DOHH2 (cell line): ENCODE measurements around the gene RAB20.

Experiments used
- CTCF ChIP-seq: fragments of 200-600 bp; sonication (generic); IDR thresholded peaks from one replicate; pipeline ENCODE4 v1.5.1; 2014; ENCODE audit warnings: antibody characterized with exemption, mild to moderate bottlenecking, low read depth, low read length; ENCODE audit not compliant: poor library complexity, severe bottlenecking
- EZH2phosphoT487 ChIP-seq: fragments of 200-600 bp; sonication (generic); IDR thresholded peaks from 2 replicates; pipeline ENCODE4 v1.6.1; 2017; ENCODE audit warnings: borderline replicate concordance, mild to moderate bottlenecking, antibody characterized with exemption, low read length, moderate library complexity, mixed read lengths

DNA sequence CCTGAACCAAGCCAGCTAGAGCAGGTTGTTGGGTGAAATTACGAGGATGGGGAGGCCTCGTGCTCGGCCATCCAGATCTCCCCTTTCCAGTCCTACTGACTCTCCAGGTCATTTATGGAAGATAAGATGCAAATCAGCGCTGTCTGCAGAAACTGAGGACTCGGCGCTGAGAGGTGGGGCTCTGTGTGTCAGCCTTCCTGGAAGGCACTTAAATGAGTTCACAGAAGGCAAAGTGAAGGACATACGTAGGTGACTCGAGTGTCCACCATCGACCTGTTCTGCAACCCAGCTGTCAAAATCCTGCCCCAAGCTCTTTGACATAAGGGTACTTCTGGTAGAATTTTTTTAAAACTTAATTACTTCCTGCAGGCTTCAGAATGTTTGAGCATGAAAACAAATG, 86.4 kb downstream of the RAB20 start:
- TF ChIP-seq CTCF (no peak), EZH2phosphoT487 (no peak)
